ENCODE results near the gene SPACDR. TPM values are rescaled to one million over a fixed set of nuclear protein-coding genes. Genes with fewer than 3 reads are reported as not detected.
A peak's percentile ranks its signal among the peaks of the same experiment; 100 is the strongest.

SPACDR gene
- total and polyA plus RNA-seq, 2 experiments from 2014 or later: 0.42 to 0.52 TPM

DNA sequence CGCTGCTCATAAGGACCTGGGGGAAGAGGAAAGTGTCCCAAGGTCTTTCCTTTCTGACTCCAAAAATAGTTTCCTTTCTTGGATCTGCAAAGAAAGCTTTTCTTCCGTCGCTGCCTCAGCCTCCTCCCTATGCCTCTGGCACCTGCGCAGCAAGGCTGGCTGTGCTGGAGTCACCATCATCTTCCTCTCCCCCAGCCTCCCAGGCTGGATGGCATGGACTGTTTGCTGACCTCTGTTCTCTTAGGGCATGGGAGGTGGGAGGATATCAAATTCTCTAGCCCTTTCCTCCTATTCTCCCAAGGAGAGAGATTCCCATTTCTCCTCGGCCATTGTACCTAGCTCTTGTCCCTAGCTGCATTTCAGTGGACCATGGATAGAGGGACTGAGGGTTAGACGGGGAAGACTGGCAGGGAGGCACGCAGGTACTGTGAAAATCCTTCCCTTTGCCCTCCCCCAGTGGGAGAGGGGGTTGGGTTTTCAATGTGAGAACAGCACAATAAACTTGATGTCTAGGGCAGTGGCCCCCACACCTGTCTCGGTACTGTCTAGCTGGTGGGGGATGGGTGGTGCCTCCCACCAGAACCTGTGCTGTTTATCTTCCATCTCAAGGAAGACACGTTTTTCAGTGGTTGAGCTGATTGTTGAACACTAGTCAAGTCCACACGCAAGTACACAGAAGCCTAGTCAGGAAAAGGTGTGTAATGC, 30.3 kb downstream of the SPACDR start:
- Mint-ChIP-seq H3K36me3 (ENCODE audit: low read depth) (peaks cover 56% of the 10 kb centered on the region), H3K4me1 (peaks cover 48% of the 10 kb centered on the region), H3K4me3 (peak overlapping the region; percentile 86), H3K27me3 (ENCODE audit: insufficient read depth, low read depth, poor library complexity) (peaks cover 33% of the 10 kb centered on the region), H3K9me3 (peaks cover 7% of the 10 kb centered on the region), H3K27ac (peak overlapping the region; percentile 61; the same call in 1 of the 2 replicates)
- ATAC-seq (no peak), DNase-seq (ENCODE audit: low spot score) (no peak)
- H3K27me3 ChIP-seq (ENCODE audit: insufficient read depth): no peaks in the 10 kb centered on the region
- peaks cover 39% of the 10 kb centered on the region for H3F3A ChIP-seq (replicated peaks; ENCODE audit: low read depth)
- H3K27ac ChIP-seq (ENCODE audit: low read depth): peak overlapping the region; percentile 83
- TF ChIP-seq EZH2 (IDR thresholded peaks at IDR 0.05; ENCODE audit: low read depth, unreplicated experiment) (no peak), JUNB (IDR thresholded peaks at IDR 0.05; ENCODE audit: unreplicated experiment) (no peak), ZNF114 (CRISPR knock-in tag; IDR thresholded peaks at IDR 0.05) (no peak), EZH2phosphoT487 (IDR thresholded peaks at IDR 0.05; ENCODE audit: unreplicated experiment) (no peak), POLR2AphosphoS5 (IDR thresholded peaks at IDR 0.05; ENCODE audit: low read depth) (no peak; the same call in none of the 2 replicates), NANOG (IDR thresholded peaks at IDR 0.05; ENCODE audit: borderline replicate concordance) (no peak), STAT1 (IDR thresholded peaks at IDR 0.05; ENCODE audit: unreplicated experiment) (no peak), CREB1 (CRISPR knock-in tag; IDR thresholded peaks at IDR 0.05; ENCODE audit: low read depth) (no peak), ZNF331 (CRISPR knock-in tag; IDR thresholded peaks at IDR 0.05; ENCODE audit: low read depth) (no peak)
- TF ChIP-seq, protein P1, sequence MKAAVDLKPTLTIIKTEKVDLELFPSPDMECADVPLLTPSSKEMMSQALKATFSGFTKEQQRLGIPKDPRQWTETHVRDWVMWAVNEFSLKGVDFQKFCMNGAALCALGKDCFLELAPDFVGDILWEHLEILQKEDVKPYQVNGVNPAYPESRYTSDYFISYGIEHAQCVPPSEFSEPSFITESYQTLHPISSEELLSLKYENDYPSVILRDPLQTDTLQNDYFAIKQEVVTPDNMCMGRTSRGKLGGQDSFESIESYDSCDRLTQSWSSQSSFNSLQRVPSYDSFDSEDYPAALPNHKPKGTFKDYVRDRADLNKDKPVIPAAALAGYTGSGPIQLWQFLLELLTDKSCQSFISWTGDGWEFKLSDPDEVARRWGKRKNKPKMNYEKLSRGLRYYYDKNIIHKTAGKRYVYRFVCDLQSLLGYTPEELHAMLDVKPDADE (IDR thresholded peaks at IDR 0.05): no peak
- TF ChIP-seq, protein P2, sequence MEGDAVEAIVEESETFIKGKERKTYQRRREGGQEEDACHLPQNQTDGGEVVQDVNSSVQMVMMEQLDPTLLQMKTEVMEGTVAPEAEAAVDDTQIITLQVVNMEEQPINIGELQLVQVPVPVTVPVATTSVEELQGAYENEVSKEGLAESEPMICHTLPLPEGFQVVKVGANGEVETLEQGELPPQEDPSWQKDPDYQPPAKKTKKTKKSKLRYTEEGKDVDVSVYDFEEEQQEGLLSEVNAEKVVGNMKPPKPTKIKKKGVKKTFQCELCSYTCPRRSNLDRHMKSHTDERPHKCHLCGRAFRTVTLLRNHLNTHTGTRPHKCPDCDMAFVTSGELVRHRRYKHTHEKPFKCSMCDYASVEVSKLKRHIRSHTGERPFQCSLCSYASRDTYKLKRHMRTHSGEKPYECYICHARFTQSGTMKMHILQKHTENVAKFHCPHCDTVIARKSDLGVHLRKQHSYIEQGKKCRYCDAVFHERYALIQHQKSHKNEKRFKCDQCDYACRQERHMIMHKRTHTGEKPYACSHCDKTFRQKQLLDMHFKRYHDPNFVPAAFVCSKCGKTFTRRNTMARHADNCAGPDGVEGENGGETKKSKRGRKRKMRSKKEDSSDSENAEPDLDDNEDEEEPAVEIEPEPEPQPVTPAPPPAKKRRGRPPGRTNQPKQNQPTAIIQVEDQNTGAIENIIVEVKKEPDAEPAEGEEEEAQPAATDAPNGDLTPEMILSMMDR (conservative IDR thresholded peaks at IDR 0.05; ENCODE audit: low read depth in 2 of 2): no peak
- TF ChIP-seq, protein P3, sequence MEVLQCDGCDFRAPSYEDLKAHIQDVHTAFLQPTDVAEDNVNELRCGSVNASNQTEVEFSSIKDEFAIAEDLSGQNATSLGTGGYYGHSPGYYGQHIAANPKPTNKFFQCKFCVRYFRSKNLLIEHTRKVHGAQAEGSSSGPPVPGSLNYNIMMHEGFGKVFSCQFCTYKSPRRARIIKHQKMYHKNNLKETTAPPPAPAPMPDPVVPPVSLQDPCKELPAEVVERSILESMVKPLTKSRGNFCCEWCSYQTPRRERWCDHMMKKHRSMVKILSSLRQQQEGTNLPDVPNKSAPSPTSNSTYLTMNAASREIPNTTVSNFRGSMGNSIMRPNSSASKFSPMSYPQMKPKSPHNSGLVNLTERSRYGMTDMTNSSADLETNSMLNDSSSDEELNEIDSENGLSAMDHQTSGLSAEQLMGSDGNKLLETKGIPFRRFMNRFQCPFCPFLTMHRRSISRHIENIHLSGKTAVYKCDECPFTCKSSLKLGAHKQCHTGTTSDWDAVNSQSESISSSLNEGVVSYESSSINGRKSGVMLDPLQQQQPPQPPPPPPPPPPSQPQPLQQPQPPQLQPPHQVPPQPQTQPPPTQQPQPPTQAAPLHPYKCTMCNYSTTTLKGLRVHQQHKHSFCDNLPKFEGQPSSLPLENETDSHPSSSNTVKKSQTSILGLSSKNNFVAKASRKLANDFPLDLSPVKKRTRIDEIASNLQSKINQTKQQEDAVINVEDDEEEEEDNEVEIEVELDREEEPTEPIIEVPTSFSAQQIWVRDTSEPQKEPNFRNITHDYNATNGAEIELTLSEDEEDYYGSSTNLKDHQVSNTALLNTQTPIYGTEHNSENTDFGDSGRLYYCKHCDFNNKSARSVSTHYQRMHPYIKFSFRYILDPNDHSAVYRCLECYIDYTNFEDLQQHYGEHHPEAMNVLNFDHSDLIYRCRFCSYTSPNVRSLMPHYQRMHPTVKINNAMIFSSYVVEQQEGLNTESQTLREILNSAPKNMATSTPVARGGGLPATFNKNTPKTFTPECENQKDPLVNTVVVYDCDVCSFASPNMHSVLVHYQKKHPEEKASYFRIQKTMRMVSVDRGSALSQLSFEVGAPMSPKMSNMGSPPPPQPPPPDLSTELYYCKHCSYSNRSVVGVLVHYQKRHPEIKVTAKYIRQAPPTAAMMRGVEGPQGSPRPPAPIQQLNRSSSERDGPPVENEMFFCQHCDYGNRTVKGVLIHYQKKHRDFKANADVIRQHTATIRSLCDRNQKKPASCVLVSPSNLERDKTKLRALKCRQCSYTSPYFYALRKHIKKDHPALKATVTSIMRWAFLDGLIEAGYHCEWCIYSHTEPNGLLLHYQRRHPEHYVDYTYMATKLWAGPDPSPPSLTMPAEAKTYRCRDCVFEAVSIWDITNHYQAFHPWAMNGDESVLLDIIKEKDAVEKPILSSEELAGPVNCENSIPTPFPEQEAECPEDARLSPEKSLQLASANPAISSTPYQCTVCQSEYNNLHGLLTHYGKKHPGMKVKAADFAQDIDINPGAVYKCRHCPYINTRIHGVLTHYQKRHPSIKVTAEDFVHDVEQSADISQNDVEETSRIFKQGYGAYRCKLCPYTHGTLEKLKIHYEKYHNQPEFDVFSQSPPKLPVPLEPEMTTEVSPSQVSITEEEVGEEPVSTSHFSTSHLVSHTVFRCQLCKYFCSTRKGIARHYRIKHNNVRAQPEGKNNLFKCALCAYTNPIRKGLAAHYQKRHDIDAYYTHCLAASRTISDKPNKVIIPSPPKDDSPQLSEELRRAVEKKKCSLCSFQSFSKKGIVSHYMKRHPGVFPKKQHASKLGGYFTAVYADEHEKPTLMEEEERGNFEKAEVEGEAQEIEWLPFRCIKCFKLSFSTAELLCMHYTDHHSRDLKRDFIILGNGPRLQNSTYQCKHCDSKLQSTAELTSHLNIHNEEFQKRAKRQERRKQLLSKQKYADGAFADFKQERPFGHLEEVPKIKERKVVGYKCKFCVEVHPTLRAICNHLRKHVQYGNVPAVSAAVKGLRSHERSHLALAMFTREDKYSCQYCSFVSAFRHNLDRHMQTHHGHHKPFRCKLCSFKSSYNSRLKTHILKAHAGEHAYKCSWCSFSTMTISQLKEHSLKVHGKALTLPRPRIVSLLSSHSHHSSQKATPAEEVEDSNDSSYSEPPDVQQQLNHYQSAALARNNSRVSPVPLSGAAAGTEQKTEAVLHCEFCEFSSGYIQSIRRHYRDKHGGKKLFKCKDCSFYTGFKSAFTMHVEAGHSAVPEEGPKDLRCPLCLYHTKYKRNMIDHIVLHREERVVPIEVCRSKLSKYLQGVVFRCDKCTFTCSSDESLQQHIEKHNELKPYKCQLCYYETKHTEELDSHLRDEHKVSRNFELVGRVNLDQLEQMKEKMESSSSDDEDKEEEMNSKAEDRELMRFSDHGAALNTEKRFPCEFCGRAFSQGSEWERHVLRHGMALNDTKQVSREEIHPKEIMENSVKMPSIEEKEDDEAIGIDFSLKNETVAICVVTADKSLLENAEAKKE (CRISPR knock-in tag; IDR thresholded peaks at IDR 0.05): no peak
- TF ChIP-seq, protein P4, sequence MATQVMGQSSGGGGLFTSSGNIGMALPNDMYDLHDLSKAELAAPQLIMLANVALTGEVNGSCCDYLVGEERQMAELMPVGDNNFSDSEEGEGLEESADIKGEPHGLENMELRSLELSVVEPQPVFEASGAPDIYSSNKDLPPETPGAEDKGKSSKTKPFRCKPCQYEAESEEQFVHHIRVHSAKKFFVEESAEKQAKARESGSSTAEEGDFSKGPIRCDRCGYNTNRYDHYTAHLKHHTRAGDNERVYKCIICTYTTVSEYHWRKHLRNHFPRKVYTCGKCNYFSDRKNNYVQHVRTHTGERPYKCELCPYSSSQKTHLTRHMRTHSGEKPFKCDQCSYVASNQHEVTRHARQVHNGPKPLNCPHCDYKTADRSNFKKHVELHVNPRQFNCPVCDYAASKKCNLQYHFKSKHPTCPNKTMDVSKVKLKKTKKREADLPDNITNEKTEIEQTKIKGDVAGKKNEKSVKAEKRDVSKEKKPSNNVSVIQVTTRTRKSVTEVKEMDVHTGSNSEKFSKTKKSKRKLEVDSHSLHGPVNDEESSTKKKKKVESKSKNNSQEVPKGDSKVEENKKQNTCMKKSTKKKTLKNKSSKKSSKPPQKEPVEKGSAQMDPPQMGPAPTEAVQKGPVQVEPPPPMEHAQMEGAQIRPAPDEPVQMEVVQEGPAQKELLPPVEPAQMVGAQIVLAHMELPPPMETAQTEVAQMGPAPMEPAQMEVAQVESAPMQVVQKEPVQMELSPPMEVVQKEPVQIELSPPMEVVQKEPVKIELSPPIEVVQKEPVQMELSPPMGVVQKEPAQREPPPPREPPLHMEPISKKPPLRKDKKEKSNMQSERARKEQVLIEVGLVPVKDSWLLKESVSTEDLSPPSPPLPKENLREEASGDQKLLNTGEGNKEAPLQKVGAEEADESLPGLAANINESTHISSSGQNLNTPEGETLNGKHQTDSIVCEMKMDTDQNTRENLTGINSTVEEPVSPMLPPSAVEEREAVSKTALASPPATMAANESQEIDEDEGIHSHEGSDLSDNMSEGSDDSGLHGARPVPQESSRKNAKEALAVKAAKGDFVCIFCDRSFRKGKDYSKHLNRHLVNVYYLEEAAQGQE (IDR thresholded peaks at IDR 0.05; ENCODE audit: unreplicated experiment): no peak
- no peak overlapping the region for H3K4me2 ChIP-seq
- H3K4me1 ChIP-seq (ENCODE audit: insufficient read depth): peaks cover 29% of the 10 kb centered on the region; the same call in 1 of the 2 replicates
- H4K20me1 ChIP-seq (replicated peaks; ENCODE audit: insufficient read depth): peaks cover 3% of the 10 kb centered on the region; the same call in 1 of the 2 replicates
- no peak overlapping the region for H2AFZ ChIP-seq
- peaks cover 9% of the 10 kb centered on the region; the same call in 1 of the 2 replicates for H3K36me3 ChIP-seq (ENCODE audit: insufficient read depth)
- peaks cover 44% of the 10 kb centered on the region for H3K79me2 ChIP-seq (replicated peaks; ENCODE audit: insufficient read depth)
- H3K4me3 ChIP-seq: no peak overlapping the region
- H3K9me2 ChIP-seq (ENCODE audit: insufficient read depth): no peaks in the 10 kb centered on the region

Measured in GM23338 (cell line).